OCI-LY3 (cell line): Measurements from ENCODE around the gene SLC7A6OS.

Source experiments
- H2AFZ ChIP-seq: fragments of 200-600, 300-600 bp; shearing (Covaris generic); 2 replicates; pipeline ENCODE4 v1.6.0; 2014; ENCODE audit warnings: antibody characterized with exemption, low read depth, low read length
- H3K27ac ChIP-seq: fragments of 200-600, 300-600 bp; sonication (generic); 2 replicates; pipeline ENCODE4 v1.5.1; 2014; ENCODE audit warnings: mild to moderate bottlenecking, low read length, moderate library complexity, mixed read lengths
- H3K27me3 ChIP-seq: fragments of 200-600, 300-600 bp; sonication (generic); 2 replicates; pipeline ENCODE4 v1.6.1; 2014; ENCODE audit warnings: low read depth, low read length, mixed read lengths
- H3K36me3 ChIP-seq: fragments of 200-600, 300-600 bp; sonication (generic); replicated peaks from 2 replicates; pipeline ENCODE3; 2014; ENCODE audit warnings: low read depth, low read length, mixed read lengths
- H3K4me1 ChIP-seq: fragments of 300-600, 200-600 bp; sonication (generic); 2 replicates; pipeline ENCODE4 v1.6.1; 2014; ENCODE audit warnings: low read length, mixed read lengths
- H3K4me2 ChIP-seq: fragments of 200-600, 300-600 bp; sonication (generic); 2 replicates; pipeline ENCODE4 v1.6.1; 2014; ENCODE audit warnings: low read length, mixed read lengths
- H3K4me3 ChIP-seq: fragments of 300-600, 200-600 bp; sonication (generic); 2 replicates; pipeline ENCODE4 v1.5.1; 2014; ENCODE audit warnings: antibody characterized with exemption, mild to moderate bottlenecking, low read length, moderate library complexity
- H3K79me2 ChIP-seq: fragments of 300-600, 200-600 bp; shearing (Covaris generic); 2 replicates; pipeline ENCODE4 v1.6.1; 2014; ENCODE audit warnings: mild to moderate bottlenecking, low read length, mixed read lengths
- H3K9ac ChIP-seq: fragments of 300-600, 200-600 bp; shearing (Covaris generic); 2 replicates; pipeline ENCODE4 v1.6.0; 2014; ENCODE audit warnings: mild to moderate bottlenecking, low read length, moderate library complexity
- H3K9me3 ChIP-seq: fragments of 200-600, 300-600 bp; shearing (Covaris generic); 2 replicates; pipeline ENCODE4 v1.6.1; 2014; ENCODE audit warnings: low read length, mixed read lengths; ENCODE audit not compliant: insufficient read depth
- H4K20me1 ChIP-seq: fragments of 200-600, 300-600 bp; sonication (generic); 2 replicates; pipeline ENCODE4 v1.6.1; 2016; ENCODE audit warnings: low read length, mixed read lengths; ENCODE audit not compliant: insufficient read depth
- CTCF ChIP-seq: fragments of 200-600, 300-600 bp; sonication (generic); IDR thresholded peaks from 2 replicates; pipeline ENCODE4 v1.5.1; 2014; ENCODE audit warnings: antibody characterized with exemption, low read length, low read depth
- EZH2phosphoT487 ChIP-seq: fragments of 200-600 bp; shearing (Covaris generic); IDR thresholded peaks from 2 replicates; pipeline ENCODE4 v1.6.1; 2018; ENCODE audit warnings: antibody characterized with exemption, mixed run types, low read depth

SLC7A6OS gene

GRCh38 chr16:68357521-68357922, 46.8 kb upstream of the SLC7A6OS start:
- peaks cover 26% of the 10 kb centered on the region for H3K36me3 ChIP-seq

GRCh38 chr16:68356919-68357286, 46.2 kb upstream of the SLC7A6OS start:
- H3K4me3 ChIP-seq, result no peak overlapping the region
- peaks cover 13% of the 10 kb centered on the region for H3K4me1 ChIP-seq
- H3K79me2 ChIP-seq, result no peaks in the 10 kb centered on the region
- no peak overlapping the region for H2AFZ ChIP-seq
- H3K9me3 ChIP-seq, result no peaks in the 10 kb centered on the region
- H3K36me3 ChIP-seq, result peaks cover 29% of the 10 kb centered on the region
- no peaks in the 10 kb centered on the region for H3K27me3 ChIP-seq
- TF ChIP-seq EZH2phosphoT487, result no peak
- no peaks in the 10 kb centered on the region for H4K20me1 ChIP-seq
- H3K4me2 ChIP-seq, result no peak overlapping the region
- H3K27ac ChIP-seq, result no peak overlapping the region
- H3K9ac ChIP-seq, result no peak overlapping the region

More at GRCh38 chr16:68357521-68357922, 46.8 kb upstream of the SLC7A6OS start:
- Histone ChIP-seq H3K4me1 (peaks cover 13% of the 10 kb centered on the region), H2AFZ (no peak overlapping the region), H3K79me2 (no peaks in the 10 kb centered on the region), H3K4me2 (no peak overlapping the region), H3K9ac (no peak overlapping the region), H3K9me3 (no peaks in the 10 kb centered on the region), H3K27me3 (no peaks in the 10 kb centered on the region), H3K27ac (no peak overlapping the region), H3K4me3 (no peak overlapping the region), H4K20me1 (no peaks in the 10 kb centered on the region)
- TF ChIP-seq EZH2phosphoT487, result no peak
- no peak for TF ChIP-seq CTCF

- Histone ChIP-seq H3K9me3 (no peaks in the 10 kb centered on the region), H4K20me1 (no peaks in the 10 kb centered on the region), H3K4me2 (no peak overlapping the region; the same call in 1 of the 2 replicates), H3K36me3 (peaks cover 29% of the 10 kb centered on the region), H3K27me3 (no peaks in the 10 kb centered on the region), H3K27ac (no peak overlapping the region), H2AFZ (no peak overlapping the region), H3K4me1 (peaks cover 13% of the 10 kb centered on the region), H3K4me3 (no peak overlapping the region), H3K9ac (no peak overlapping the region), H3K79me2 (no peaks in the 10 kb centered on the region)
- TF ChIP-seq EZH2phosphoT487, result no peak
- TF ChIP-seq CTCF, result no peak
These were observed 45.6 kb upstream of the SLC7A6OS start for GRCh38 chr16:68356249-68356918.

GRCh38 chr16:68355447-68356248, 44.9 kb upstream of the SLC7A6OS start:
- H3K27me3 ChIP-seq, result no peaks in the 10 kb centered on the region
- H3K79me2 ChIP-seq, result no peaks in the 10 kb centered on the region
- no peak overlapping the region for H3K27ac ChIP-seq
- H4K20me1 ChIP-seq, result no peaks in the 10 kb centered on the region
- peaks cover 13% of the 10 kb centered on the region for H3K4me1 ChIP-seq
- no peak overlapping the region for H3K4me2 ChIP-seq
- H3K9me3 ChIP-seq, result no peaks in the 10 kb centered on the region
- no peak overlapping the region for H2AFZ ChIP-seq
- no peak overlapping the region for H3K4me3 ChIP-seq
- no peak overlapping the region for H3K9ac ChIP-seq
- no peak for TF ChIP-seq EZH2phosphoT487
- no peak; the same call in 1 of the 2 replicates for TF ChIP-seq CTCF
- H3K36me3 ChIP-seq, result peaks cover 29% of the 10 kb centered on the region
